GM19324 (cell line): ENCODE measurements around the gene GPR157.
"Not testable (repeated sequence)": the region's sequence is repeated elsewhere in the genome, so short reads cannot be mapped to it uniquely, and the experiment has no call there.

ENCODE experiments used
- ATAC-seq: cut with Tn5 transposase; IDR thresholded peaks from one replicate; pipeline ENCODE4 v1.9.1; 2021; ENCODE audit warnings: mild to moderate bottlenecking, moderate library complexity; ENCODE audit not compliant: unreplicated experiment, low FRiP score

GPR157 gene

DNA sequence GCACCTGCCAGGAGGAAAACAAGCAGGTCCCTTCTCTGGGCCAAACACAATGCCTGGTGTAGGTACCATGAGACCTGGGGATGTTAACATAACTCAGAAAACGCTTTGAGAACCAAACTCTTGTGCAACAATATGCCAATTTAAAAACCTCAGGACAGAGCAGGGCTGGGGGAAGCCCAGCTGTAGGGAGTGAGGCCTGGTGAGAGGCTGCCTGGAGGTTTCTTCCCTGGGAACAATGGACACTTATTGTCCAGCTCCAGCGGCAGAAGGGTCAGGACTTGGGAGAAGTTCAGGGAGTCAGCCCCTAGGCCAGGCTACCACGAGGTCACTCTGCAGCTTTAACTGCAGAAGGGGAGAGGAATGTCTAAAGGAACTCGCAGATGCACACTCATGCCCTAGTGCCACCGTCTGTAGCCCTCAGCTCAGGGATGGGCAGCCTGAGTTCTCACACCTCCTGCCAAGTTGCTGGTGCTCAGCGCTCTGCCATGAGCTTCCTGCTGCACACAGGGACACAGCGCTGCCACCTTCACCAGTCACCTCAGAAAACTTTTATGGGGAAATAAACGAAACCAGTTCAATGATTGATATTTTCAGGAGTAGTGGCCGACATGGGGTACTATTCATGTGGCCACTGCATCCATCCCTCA, 8.5 kb downstream of the GPR157 start:
- no peak for ATAC-seq

DNA sequence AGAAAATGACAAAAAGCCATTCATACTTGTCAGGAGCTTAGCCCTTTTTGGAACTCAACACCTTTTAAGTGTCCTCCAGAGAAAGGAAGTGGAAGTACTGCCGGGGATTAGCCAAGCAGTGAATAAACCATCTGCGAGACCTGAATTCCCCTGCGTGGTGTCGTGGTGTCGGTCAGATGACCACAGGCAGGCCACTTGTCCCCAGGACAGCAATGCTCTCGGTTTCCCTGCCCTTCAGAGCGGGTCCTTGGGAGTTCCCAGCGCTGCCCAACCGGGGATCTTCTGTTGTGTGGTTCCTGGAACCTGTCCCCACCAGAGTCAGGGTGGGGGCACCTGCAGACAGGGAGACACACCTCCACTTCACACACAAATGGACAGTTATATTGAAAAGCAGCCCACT, 9.2 kb downstream of the GPR157 start:
- no peak for ATAC-seq

DNA sequence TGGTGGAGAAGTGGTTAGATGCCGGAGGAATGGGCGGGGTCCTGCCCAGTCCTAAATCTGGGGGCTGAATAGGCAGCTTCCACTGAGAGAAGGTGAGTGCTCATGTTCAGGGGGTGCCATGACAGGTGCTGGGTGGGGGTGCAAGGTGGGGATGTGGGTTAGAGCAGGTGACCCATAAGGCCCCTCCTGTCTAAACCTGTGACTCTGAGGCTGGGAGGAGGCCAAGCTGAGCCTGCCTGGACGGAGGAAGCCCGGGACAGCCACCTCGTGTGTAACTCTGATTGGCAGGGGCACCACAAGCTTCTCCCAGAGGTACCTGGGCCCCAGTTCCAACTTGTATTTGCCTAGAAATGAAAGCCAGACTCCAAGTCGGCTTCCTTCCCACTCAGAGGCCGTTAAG, 10.7 kb downstream of the GPR157 start:
- ATAC-seq, result no peak

DNA sequence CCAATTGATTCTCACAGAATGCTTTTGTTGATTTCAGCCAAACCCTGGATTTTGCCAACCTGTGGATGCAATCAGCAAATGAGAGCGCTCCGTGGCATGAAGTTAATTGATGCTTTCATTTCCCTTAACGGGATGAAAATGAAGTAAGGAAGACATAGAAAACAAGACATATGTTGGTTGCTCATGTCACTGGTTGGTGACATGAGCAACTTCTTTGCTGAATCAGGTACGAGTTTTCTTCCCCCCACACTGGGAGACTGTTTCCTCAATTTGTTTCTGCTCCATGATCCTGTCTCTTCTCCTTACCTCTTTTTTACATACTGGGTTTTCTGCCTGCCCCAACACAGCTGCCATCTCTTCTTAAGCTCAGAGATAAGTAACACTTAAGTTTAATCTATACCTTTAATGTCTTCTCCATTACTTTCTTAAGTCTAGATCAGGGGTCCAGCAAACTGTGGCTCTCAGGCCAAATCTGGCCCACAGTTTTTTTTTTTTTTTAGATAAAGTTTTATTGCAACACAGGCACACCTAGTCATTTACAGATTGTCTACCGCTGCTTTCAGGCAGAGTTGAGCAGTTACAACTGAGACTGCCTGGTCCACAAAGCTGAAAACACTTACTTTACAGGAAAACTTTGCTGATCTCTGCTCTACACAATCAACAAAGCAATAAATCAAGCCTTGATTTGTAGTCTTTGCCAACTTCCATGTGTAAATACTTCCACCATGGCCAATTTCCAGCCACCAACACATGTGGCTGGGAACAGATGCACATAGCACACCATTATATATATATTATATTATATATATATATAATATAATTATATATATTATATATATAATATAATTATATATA, 13.3 kb downstream of the GPR157 start:
- no peak for ATAC-seq

DNA sequence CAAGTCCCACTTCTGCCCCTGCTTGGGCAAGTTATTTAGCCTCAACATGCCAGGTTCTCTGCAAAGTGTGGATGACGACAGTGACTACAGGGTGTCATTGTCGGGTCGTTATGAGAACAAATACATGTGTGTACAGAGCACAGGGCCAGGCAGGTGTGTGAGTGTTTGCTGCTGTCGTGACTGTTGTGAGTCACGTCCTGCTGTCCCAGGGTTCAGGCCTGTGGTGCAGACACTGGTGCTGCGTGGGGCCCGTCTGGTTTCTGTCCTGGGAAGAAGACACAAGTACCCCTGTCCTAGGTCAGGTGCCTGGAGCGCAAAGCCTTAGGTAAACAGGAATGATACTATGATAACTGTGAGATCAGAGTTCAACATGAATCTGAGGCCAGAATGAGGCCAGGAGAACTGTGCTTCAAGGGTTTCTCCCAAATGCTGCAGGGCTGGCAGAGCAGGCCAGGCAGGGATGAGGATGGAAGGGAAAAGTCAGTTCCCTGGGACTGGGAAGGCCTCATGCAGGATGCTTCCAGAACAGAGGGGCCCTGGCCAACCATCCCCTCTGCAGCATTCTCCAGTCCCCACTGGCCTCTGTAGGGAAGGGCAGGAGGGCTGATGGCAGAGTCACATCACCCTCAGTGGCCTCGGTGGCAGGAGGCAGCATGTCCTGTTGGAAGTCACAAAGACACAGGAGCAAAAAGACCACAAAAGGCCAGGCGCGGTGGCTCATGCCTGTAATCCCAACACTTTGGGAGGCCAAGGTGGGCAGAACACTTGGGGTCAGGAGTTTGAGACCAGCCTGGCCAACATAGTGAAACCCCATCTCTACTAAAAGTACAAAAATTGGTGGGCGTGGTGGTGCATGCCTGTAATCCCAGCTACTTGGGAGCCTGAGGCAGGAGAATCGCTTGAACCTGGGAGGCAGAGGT, 15.7 kb downstream of the GPR157 start:
- ATAC-seq, result no peak

DNA sequence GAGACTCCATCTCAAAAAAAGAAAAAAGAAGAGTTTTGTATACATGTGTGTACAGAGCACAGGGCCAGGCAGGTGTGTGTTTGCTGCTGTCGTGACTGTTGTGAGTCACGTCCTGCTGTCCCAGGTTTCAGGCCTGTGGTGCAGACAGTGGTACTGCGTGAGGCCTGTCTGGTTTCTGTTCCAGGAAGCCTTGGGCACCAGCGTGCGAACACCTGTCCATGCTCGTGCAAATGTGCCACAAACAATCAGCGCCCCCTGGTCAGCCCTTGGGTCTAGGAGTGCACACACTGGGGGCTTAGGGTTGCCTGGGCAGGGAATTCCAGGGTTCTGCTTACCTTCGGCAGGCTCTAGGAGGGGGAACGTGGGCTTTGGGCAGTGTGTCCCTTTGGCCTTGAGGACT, 16.9 kb downstream of the GPR157 start:
- no peak for ATAC-seq

DNA sequence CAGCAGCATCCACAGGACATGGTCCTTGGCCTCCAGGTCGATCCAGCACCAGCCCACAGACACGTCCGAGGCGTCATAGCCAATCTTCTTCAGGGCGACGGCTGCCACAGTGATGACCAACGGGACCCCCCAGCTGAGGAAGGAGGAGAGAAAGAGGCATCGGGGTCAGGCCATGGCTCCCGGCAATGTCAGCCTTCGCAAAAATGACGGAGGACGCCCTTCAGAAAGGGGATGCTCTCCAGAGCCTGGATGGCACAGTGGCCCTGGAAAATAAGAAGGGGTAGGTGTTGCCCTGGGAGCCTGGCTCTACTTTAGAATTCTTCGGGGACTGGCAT, 17.6 kb downstream of the GPR157 start:
- no peak for ATAC-seq

DNA sequence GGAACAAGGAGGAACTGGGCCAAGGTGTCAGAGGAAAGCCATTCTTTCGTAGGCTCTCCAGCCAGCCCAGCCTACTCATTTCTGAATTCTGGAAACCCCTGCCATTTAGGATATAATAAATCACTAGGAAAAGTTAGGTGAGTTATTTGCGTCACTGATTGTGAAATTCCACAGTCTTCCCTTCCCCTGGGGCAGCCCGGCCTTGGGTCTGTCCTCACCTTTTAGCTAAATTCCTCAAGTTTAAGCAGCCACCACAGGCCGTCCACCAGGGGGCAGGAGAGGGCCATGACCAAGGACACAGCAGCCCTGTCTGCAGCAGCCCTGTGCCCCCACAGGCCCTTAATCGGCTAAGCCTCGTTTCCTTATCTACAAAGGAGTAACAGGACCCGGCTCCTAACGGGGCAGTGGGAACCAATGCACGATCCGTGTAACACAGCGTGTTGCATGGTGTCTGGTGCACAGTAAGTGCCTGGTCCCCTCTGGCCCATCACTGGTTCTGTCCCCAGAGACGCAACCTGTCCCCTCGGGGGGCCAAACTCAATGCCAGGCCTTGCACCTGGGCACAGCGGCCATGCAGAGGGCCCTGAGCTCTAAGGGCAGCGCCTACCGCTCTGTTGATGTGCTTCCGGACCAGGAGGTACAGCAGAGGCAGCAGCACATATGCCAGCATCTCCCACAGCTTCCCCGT, 18.1 kb downstream of the GPR157 start:
- no peak for ATAC-seq

DNA sequence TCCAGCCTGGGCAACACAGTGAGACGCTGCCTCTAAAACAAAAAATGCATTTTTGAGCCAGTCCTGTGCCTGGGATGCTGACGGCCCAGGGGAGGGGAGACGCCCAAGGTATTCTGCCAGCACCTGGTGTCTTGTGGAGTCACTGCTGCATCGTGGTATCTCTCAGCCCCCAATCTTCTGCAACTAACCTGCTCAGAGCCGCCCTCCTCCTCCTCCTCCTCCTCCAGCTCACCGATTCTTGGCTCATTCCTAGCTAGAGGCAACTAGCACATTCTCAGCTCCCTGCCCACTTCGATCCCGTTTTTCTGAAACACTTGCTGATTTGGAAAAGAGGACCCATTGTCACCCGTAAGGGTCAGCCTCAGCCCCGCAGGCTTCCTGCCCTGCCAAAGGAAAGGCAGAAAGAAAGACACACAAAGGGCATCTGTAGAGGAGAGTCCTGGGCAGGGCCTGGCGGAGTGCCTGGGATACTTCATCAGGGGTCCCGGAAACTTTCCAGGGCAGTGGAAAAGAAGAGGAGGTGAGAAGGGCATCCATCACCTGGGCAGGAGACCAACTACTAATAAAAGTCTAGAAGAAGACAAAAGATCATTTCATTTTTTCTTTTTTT, 20.7 kb downstream of the GPR157 start:
- ATAC-seq, result no peak

DNA sequence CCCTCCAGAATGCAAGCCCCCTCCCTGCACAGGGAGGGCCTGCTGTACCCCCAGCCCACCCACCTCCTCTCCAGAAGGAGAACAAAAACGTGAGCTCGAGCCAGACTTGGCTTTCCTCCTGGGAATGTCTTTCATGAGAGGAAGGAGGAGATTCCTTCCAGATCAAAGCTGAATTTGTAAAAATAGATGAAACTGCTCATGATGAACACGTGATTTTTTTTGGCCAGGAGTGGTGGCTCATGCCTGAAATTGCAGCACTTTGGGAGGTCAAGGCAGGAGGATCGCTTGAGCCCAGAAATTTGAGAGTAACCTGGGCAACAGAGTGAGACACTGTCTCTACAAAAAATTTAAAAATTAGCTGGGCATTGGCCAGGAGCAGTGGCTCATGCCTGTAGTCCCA, 21.8 kb downstream of the GPR157 start:
- ATAC-seq, result no peak

DNA sequence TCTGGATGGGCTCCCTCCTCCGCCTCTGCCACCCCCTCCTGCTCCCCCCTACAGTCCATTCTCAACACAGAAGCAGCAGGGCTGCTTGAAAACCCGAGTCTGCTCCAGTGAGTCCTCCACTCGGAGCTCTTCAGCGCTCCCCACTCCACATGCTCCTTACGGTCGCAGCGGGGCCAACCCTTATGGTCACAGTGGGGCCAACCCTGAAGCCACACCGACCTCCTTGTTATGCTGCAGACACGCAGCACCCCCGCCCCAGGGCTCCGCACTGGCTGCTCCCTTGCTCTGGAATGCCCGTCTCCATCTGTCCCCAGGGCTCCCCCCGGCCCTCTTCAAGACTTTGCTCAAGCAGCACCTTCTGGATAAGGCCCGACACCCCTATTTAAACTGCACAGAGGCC, 22.6 kb downstream of the GPR157 start:
- ATAC-seq, result no peak

DNA sequence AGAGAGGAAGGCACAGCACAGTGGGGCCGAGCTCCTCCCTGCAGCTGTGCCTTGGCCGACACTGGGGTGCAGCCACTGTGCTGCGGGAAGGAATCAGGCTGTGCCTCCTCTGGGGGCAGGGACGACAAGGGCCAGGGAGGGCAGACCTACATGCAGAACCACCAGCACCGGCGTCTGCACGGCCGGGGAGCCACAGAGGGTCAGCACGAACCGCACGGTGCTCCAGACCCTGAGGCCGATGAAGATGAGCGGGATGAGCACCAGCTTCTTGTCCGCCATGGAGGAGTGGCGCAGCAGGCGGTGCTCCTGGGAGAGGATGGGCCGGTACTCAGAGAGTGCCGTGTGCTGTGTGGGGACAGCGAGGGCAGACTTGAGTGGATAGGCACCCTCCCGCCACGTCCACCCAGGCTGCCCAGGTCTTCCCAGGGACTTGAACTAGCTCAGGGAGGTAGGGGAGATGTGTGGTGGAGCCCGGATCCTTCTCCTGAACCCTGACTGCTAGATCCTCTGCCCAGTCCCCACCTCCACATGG, 23.5 kb downstream of the GPR157 start:
- ATAC-seq, result no peak

DNA sequence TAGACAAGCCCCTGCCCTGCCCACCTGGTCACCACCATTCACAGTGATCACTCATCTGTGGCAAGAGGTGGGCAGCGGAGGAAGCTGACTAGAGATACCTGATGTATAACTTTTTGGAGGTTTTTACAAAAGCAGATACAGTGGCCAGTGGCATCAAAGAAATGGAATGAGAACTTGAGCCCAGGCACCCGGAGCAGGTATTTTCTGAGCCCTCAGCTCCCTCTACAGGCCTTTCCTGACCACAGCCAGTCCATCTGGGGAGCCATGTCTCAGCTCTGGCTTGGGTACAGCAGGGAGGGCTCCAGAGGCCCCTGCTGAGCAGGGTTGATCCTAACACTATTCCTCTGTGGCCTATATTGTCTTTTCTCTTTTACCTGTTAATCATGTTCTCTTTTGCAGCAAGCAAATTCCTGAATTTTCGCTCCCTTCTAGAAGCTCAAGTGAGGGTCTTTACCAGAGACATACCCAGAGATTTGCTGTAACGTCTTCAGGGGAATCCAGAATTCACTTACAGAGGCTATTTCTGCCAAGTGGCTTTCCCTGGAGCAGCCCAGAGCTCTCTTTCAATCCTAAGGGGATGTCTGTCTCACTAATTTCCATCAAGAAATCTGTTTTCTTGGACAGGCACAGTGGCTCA, 27.3 kb downstream of the GPR157 start:
- ATAC-seq, result no peak

DNA sequence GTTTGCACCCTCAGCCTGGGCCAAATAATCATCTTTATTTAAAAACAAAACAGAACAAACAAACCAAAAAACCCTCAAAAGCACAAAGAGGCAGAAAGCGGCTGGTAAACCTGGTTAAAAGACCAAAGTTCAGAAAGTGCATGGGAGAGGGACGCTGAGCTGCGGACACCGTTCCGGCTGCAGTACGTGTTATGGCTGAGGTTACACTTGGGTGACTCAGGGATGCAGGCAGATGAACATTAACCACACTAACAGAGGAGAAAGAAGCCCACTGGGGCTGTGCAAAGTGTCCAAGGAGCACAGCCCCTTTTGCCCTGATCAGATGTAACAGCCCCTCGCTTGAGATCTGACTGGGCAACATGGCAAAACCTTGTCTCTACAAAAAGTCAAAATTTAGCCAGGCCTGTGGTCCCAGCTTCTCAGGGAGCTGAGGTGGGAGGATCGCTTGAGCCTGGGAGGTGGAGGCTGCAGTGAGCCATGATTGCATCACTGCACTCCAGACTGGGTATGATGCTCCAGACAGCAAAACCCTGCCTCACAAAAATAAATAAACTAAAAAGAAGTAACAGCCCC, 28.3 kb downstream of the GPR157 start:
- ATAC-seq, result no peak

DNA sequence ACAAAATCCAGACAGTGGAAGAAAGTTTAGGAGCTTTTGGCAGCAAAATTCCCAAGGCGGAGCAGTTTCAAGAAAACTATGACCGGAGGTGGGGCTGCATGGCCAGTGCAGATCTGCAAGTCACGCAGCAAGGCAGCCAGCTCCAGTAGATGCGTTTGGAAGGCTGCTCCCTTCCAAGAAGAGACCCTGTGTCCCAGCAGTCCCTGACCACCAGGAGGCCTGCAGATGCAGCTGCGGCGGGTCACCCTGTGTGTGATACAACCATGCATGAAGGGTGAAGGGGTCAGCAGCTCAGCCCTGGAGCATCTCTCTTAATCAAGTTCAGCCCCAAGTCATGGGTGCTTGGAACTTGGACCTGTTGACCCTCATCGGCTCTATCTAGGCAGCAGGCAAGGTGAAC, 29.3 kb downstream of the GPR157 start:
- ATAC-seq, result no peak

DNA sequence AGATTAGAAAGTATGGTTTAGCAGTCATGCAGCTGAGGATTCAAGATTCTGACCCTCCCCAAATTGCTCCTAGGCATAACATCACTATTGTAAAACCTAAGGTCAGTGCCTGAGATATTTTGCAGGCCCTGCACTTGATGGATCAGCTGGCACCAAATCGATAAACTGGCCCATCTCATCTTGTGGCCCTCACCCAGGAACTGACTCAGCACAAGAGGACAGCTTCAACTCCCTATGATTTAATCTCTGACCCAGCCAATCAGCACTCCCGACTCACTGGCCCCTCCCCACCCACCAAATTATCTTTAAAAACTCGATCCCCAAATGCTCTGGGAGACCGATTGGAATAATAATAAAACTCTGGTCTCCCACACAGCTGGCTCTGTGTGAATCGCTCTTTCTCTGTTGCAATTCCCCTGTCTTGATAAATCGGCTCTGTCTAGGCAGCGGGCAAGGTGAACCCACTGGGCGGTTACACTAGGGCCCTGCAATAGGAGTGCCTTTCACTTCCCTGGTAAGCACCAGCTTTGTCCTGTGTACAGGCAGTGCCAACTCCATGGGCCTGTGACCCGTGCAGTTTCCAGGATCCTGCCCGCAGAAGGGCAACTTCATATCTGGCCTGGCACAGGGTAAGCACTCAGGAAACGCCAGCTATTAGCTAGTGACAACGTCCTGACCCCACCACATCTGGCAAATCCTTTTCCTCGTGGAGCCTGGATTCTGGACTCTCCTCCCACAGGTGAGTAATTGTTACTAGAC, 30.8 kb downstream of the GPR157 start:
- ATAC-seq, result no peak

DNA sequence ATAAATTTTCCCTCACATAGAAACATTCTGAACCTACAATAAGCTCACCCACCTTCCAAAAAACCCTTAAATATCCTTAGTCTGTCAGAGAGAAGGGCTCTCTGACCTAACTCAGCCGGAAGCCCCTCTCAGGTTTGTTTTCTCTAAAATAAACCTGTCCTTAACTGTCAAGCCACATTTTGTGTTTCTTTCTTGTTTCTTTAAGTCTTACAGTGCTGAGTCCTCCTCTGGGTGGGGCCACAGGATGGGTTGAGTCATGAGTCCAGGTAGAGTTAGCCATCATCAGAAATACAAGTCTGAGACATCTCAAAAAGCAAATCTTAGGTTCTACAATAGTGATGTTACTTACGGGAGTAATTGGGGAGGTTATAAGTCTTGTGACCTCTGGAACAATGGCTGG, 33.1 kb downstream of the GPR157 start:
- ATAC-seq, result no peak

DNA sequence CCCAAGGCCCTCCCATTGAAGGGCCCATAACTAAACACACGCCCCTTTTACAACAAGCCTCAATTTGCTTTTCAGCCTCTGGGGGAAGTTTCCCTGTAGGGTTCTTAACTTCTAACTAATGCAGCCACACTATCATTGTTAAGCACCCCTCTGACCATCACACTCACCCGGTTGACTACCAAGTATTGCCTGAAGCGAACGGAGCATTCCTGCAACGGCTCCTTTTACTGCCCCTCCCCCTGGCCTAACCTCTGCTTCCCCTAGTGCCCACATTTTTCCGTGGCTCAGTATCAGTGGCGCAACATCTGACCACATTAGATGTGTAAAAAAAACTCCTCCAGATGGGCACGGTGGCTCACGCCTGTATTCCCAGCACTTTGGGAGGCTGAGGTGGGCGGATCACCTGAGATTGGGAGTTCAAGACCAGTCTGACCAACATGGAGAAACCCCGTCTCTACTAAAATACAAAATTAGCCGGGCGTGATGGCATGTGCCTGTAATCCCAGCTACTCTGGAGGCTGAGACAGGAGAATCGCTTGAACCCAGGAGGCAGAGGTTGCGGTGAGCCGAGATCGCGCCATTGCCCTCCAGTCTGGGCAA, 34.8 kb downstream of the GPR157 start:
- ATAC-seq, result not testable (repeated sequence)
